ENCODE measurements around the gene BGN. TPM values are rescaled to one million over a fixed set of nuclear protein-coding genes. Genes with fewer than 3 reads are reported as not detected.

Gene BGN
- total RNA-seq, 3 donors from 2014 or later, result 0.13 to 0.30 (median 0.16) TPM

DNA sequence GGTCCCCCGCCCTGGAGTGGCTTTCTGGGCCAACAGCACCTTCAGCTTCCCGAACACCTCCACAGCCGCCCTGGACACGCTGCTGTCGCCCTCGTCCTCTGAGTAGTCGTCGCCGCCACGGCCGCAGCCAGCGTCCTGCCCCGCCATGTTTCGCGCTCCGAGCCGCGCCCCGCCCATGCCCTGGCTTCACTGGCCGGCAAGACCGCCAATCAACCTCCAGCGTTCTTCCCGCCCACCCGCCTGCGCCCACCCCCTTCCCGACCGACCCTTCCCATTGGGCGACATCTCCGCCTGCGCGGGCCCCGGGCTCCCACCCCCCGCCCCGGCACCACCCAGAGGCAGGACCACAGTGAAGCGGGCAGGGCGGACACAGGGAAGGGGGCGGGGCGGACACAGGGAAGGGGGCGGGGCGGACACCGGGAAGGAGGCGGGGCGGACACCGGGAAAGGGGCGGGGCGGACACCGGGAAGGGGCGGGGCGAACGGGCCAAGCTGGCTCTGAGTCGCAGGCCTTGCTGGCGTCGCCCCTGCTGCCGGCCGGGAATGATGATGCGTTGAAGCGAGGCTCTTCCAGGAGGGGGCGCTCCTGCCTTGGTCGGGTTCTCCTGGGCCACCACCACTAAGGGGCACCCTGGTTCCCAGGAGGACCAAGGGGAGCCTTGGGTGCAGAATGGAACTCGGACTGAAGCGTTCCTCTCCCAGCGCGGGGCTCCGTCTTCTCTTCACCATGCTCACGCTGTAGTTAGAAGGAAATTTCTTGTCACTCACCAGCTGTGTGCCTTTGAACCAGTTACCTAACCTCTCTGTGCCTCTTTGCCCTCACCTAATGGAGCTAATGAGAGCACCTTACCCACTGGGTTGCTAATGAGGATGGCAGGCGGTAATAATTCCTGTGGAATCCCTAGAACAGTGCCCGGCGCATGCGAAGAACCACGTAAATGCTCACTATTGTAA lies 24.1 kb upstream of the BGN start, which contains the start of gene HAUS7:
Gene HAUS7 (minus strand): TSS at position 166 of the 953 bp plus-strand sequence. CDS start 19 bp downstream, at position 147.
- Mint-ChIP-seq H3K36me3 (ENCODE audit: insufficient read depth) (peaks cover 4% of the 10 kb centered on the region), H3K4me1 (ENCODE audit: low read depth) (peaks cover 16% of the 10 kb centered on the region), H3K4me3 (peak within 1 kb of the TSS; percentile 85), H3K9me3 (no peaks in the 10 kb centered on the region), H3K27me3 (ENCODE audit: low read depth) (no peaks in the 10 kb centered on the region)
- ATAC-seq (peak; percentile 88 to 89), DNase-seq (peak; percentile 84)

DNA sequence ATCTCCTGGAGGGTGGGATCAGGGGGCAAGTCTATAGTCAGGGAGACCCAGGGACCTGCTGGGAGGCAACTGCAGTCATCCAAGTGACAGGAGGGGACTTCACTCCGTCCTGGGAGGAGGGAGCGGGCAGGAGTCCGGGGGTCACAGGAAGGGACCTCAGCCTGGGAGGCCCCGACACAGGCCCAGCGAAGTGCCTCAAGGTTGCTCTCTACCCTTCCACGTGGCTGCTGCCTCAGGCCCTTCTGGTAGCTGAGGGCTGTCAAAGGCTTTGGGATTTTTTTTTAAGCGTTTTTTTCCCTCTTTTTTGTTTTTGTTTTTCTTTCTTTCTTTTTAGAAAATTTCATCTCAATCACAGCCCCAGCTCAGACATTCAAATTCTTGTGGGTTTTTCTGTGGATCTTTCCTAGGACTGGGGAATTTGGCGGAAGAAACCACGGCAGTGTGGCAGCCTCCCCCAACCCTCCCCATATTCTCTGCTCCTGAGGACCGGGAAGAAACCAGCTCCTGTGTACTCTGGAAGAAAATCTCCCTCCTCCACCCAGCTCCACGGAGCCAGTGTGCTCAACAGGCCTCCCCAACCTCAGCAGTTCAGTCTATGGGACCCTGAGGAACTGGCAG lies 23.0 kb upstream of the BGN start:
- H3K36me3 Mint-ChIP-seq (ENCODE audit: insufficient read depth), result peaks cover 4% of the 10 kb centered on the region
- H3K9me3 Mint-ChIP-seq, result no peaks in the 10 kb centered on the region
- H3K4me3 Mint-ChIP-seq, result no peak overlapping the region
- no peak for DNase-seq
- H3K4me1 Mint-ChIP-seq (ENCODE audit: low read depth), result peaks cover 16% of the 10 kb centered on the region
- no peak for ATAC-seq
- no peaks in the 10 kb centered on the region for H3K27me3 Mint-ChIP-seq (ENCODE audit: low read depth)

DNA sequence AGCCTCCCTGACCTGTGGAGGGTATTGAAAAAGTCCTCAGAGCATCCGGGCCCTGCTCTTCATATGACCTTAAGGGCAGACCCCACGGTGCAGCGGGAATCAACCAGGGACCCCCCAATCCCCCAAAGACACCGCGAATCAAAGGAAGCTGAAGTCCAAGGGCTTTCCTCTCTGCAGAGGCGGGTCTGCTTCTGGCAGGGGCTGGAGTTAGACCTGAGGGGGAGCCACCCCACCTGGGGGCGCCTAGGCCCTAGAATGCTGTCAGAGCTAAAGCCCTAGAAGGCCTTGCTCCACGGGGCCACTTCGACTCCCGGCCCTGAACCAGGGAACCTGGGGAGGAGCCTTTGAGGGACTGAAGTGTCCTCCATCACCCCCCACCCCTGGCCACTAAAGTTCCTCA lies 21.7 kb upstream of the BGN start:
- Mint-ChIP-seq H3K4me3 (no peak overlapping the region), H3K4me1 (ENCODE audit: low read depth) (peaks cover 9% of the 10 kb centered on the region), H3K9me3 (no peaks in the 10 kb centered on the region), H3K36me3 (ENCODE audit: insufficient read depth) (no peaks in the 10 kb centered on the region), H3K27me3 (ENCODE audit: low read depth) (no peaks in the 10 kb centered on the region)
- ATAC-seq (no peak), DNase-seq (no peak)

DNA sequence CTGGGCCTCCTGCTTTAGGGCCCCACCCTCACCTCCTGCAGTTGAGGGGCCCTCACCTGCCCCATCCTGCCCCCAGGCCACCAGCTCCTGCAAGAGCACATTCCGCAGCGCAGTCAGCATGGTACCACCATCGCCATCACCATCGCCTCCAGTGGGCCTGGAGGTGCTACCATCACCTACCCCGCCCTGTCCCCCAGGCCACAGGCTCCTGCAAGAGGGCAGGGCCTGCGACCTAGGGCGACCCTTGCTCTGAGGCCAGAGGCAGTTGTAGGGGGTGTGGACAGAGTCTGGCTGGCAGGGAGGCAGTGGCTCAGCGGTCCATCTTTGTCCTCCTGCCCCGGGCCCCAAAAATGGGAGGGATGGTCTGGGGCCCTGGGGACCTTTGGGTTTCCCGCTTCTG lies 20.5 kb upstream of the BGN start:
- H3K4me3 Mint-ChIP-seq, result no peak overlapping the region
- H3K9me3 Mint-ChIP-seq, result no peaks in the 10 kb centered on the region
- H3K4me1 Mint-ChIP-seq (ENCODE audit: low read depth), result peaks cover 6% of the 10 kb centered on the region
- H3K36me3 Mint-ChIP-seq (ENCODE audit: insufficient read depth), result no peaks in the 10 kb centered on the region
- DNase-seq (no peak), ATAC-seq (no peak)
- no peaks in the 10 kb centered on the region for H3K27me3 Mint-ChIP-seq (ENCODE audit: low read depth)

DNA sequence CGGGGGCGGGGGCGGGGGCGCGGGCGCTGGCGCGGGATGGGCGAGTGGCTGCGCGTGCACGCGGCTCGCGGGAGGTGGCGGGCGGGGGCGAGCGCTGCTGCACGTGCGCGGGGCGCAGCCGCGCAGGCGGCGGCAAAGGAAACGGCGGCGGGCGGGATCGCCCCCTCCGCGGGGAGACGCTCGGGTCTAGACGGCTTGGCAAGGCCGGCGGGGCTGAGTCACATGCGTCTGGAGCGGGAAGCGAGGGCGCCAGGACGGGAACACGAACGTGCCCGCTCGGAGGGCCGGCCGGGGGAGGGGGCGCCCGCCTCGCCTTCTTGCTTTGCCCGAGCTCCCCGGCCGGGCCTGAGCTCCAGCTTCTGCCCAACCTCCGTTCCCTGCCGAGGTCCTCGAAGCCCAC lies 20.1 kb upstream of the BGN start:
- H3K4me3 Mint-ChIP-seq, result no peak overlapping the region
- H3K4me1 Mint-ChIP-seq (ENCODE audit: low read depth), result peaks cover 5% of the 10 kb centered on the region
- DNase-seq (peak; percentile 61), ATAC-seq (no peak)
- H3K9me3 Mint-ChIP-seq, result no peaks in the 10 kb centered on the region
- no peaks in the 10 kb centered on the region for H3K27me3 Mint-ChIP-seq (ENCODE audit: low read depth)
- H3K36me3 Mint-ChIP-seq (ENCODE audit: insufficient read depth), result no peaks in the 10 kb centered on the region

DNA sequence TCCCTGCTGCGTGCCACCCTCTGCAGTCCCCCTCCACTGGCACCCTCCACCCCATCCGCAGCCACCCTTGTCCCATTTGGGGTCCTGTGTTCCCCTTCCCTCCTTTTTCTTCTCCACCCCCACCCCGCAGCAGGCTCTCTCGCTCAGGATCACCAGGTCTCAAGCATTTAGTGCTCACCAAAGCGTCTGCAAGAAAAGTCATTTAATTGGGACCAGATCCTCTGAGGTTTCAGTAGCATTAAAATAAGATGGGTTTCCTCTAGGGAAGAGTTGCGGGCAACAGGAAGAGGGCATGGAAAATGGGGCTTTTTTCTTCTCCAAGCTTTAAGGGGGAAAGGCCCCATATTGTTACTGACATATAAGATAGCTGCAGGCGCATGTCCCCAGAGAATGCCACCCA lies 19.5 kb upstream of the BGN start:
- Mint-ChIP-seq H3K4me1 (ENCODE audit: low read depth) (peaks cover 5% of the 10 kb centered on the region), H3K27me3 (ENCODE audit: low read depth) (no peaks in the 10 kb centered on the region), H3K4me3 (no peak overlapping the region), H3K36me3 (ENCODE audit: insufficient read depth) (no peaks in the 10 kb centered on the region), H3K9me3 (no peaks in the 10 kb centered on the region)
- DNase-seq (no peak), ATAC-seq (no peak)

DNA sequence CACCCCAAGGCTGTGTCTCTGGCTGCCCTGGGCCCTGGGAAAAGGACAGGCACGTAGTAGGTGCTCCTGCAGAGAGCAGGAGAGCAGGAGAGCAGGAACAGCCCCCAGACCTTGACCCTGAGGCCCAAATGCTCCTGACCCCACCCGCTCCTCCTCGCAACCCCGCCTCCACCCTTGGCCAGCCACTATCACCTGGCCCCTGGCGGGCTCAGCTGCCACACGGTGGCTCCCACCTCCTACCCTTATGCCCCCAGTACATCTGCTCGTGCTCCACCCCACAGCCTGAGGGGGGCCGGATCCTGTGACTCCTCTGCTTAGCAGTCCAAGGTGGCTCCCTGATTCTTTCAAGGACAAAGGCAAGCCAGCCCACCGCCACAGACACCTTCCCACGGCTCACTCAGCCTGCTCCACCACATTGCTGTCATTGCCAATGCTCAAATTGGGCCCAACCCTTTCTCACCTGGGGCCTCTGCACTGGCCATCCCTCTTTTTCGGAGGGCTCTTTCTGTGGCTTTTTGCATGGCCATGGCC lies 19.0 kb upstream of the BGN start:
- H3K4me3 Mint-ChIP-seq, result no peak overlapping the region
- H3K27me3 Mint-ChIP-seq (ENCODE audit: low read depth), result no peaks in the 10 kb centered on the region
- DNase-seq, result no peak
- H3K4me1 Mint-ChIP-seq (ENCODE audit: low read depth), result peaks cover 5% of the 10 kb centered on the region
- H3K36me3 Mint-ChIP-seq (ENCODE audit: insufficient read depth), result no peaks in the 10 kb centered on the region
- no peaks in the 10 kb centered on the region for H3K9me3 Mint-ChIP-seq
- ATAC-seq, result no peak

DNA sequence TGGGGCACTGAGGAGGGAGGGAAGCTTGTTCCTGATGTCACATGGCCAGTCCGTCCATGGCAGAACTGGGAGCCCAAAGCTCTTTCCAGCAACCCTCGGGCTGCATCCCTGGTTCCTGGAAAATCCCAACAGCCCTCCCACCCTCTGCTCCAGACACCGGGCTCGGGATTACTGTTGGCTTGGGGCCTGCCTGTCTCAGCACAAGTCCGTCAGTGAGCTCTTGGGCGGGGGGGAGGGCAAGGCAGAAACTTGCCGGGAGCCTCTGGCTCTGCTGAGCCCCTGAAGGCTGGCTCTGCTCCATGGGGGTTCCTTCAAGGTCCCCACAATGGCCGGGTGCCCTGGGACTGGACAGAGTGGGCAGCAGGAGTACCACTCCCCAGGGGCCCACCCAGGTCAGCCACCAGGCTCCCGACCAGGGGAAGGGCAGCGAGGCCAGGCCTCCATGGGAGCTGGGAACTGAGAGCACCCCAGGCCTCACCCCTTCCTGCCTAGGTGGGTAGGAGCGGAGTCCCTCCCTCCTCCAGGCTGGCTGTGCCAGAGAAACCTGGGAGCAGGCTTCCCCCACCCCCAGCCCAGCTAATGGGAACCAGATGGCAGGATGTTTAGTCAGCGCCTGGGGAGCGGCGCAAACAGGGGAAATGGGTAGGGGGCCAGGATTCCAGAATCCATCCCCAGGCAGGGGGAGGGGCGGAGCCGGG lies 18.0 kb upstream of the BGN start:
- DNase-seq (no peak), ATAC-seq (no peak)
- Mint-ChIP-seq H3K27me3 (ENCODE audit: low read depth) (no peaks in the 10 kb centered on the region), H3K36me3 (ENCODE audit: insufficient read depth) (no peaks in the 10 kb centered on the region), H3K9me3 (no peaks in the 10 kb centered on the region), H3K4me1 (ENCODE audit: low read depth) (peaks cover 5% of the 10 kb centered on the region), H3K4me3 (no peak overlapping the region)

DNA sequence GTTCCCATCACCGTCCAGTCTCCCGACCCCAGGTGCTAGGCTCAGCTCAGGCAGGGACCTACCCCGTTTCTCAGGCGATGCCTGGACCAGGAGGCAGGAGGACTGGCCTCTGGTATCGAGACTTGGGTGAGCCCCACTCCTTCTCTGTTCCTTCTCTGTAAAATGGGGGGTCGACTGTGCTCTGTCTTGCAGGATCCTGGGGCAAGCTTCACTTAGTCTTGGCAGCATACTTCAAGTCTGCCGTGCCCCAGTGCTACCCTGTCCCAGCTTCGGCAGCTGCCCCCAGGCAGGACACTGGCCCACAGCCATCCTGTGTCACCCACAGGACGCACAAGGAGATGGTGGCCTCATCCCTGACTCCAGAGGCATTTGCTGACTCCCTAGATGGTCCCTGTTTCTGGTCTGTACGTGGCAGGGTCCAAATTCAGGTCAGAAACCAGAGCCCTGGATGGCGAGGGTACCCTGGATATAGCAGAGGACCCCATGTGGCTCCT lies 17.4 kb upstream of the BGN start:
- Mint-ChIP-seq H3K4me3 (no peak overlapping the region), H3K36me3 (ENCODE audit: insufficient read depth) (no peaks in the 10 kb centered on the region), H3K4me1 (ENCODE audit: low read depth) (peaks cover 5% of the 10 kb centered on the region), H3K9me3 (no peaks in the 10 kb centered on the region), H3K27me3 (ENCODE audit: low read depth) (no peaks in the 10 kb centered on the region)
- DNase-seq (no peak), ATAC-seq (no peak)

DNA sequence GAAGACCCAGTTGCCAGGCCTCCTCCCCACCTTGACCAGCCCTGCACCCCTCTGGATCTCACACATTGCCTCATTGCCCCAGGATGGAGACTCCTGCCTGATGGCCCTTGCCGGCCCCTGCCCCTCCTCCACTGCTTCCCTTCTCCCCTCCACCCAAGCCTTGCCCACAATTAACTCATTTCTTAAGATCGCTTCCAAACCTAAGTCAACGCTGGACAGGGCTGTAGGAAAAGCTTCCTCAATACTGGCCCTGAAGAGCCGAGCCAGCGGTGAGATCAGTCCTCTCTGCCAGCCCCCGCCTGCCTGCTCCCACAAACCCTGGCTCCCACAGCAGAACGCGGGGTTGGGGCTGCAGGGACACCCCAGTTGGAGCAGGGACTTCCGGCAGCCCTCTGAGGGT lies 16.9 kb upstream of the BGN start:
- Mint-ChIP-seq H3K9me3 (no peaks in the 10 kb centered on the region), H3K4me1 (ENCODE audit: low read depth) (peaks cover 5% of the 10 kb centered on the region), H3K4me3 (no peak overlapping the region), H3K27me3 (ENCODE audit: low read depth) (no peaks in the 10 kb centered on the region), H3K36me3 (ENCODE audit: insufficient read depth) (no peaks in the 10 kb centered on the region)
- no peak for DNase-seq
- ATAC-seq, result no peak

DNA sequence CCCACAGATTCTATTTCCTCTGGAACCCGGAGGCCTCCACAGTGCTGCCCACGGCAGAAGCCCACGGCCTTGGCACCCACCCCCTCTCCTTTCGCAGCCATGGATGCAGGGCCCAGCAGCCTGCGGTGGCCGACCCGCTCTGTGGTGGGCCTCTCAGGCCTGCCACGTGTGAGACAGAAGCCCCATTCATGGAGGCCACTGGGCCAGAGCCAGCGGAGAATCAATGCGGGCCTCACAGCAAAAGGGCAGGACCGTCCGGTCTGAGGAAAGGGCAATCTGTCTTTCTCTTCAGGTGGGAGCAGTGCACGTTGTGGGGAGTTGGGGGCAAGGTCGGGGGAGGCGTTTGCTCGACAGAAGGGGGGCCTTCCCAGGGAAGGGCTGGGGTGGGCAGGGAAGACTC lies 16.0 kb upstream of the BGN start:
- DNase-seq, result no peak
- Mint-ChIP-seq H3K4me3 (no peak overlapping the region), H3K27me3 (ENCODE audit: low read depth) (no peaks in the 10 kb centered on the region), H3K9me3 (no peaks in the 10 kb centered on the region), H3K36me3 (ENCODE audit: insufficient read depth) (no peaks in the 10 kb centered on the region), H3K4me1 (ENCODE audit: low read depth) (peaks cover 3% of the 10 kb centered on the region)
- ATAC-seq, result no peak

DNA sequence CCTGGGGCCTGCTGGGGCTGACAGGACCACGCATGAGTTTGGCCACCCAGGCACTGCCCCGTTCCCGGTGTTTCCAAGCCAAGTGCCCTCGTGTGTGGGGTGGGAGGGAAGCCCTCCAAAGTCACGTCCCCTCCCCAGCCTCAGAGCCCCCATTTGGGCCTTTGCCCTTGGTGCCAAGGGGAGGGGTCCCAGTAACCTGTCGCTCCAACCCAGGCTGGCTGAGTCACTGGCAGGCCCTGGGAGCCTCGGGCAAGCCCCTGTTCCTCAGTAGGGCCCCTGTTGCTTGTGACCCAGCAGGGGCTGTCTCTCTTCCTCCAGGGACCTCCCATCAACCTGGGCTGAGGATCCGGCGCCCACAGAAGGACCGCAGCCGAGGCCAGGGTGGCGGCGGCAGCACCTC lies 13.7 kb upstream of the BGN start:
- no peaks in the 10 kb centered on the region for H3K4me1 Mint-ChIP-seq (ENCODE audit: low read depth)
- H3K4me3 Mint-ChIP-seq, result no peak overlapping the region
- H3K9me3 Mint-ChIP-seq, result no peaks in the 10 kb centered on the region
- no peaks in the 10 kb centered on the region for H3K27me3 Mint-ChIP-seq (ENCODE audit: low read depth)
- DNase-seq (no peak), ATAC-seq (no peak)
- no peaks in the 10 kb centered on the region for H3K36me3 Mint-ChIP-seq (ENCODE audit: insufficient read depth)

DNA sequence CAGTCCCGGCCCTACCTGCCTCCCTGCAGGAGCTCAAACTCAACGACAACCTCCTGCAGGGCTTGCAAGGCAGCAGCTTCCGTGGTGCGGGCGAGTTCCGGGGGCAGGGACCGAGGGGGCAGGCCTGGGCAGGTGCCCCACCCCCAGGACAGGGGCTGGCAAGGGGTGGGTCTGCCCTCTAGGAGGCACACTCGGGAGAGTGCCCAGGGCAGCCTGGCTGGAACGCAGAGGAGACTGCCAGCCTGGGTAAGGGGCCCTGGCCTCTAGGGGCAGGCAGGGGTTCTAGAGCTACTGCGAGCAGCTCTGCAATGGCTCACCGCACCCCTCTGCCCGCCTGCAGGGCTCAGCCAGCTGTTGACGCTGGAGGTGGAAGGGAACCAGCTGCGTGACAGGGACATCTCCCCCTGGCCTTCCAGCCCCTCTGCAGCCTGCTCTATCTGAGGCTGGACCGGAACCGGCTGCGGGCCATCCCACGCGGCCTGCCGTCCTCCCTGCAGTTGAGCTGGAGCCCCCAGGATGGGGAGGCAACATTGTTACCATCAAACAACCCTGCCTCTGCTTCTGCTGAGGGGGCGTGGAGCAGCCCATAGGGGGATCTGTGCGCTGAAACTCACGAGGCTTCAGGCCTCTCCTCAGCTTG lies 12.3 kb upstream of the BGN start:
- no peak for ATAC-seq

More for the DNA sequence above, 12.3 kb upstream of the BGN start:
- Mint-ChIP-seq H3K27me3 (ENCODE audit: low read depth) (no peaks in the 10 kb centered on the region), H3K36me3 (ENCODE audit: insufficient read depth) (no peaks in the 10 kb centered on the region), H3K9me3 (no peaks in the 10 kb centered on the region), H3K4me1 (ENCODE audit: low read depth) (no peaks in the 10 kb centered on the region), H3K4me3 (no peak overlapping the region)
- no peak for DNase-seq

All from activated T-cell treated with anti-CD3 and anti-CD28 coated beads, Interleukin-2, amount 50 U/mL, for 4 hours (primary cell).